ENCODE results near the gene ANKRD24. TPM values are rescaled to one million over a fixed set of nuclear protein-coding genes. Genes with fewer than 3 reads are reported as not detected.

The ANKRD24 gene
- polyA plus RNA-seq, 3 donors = 0.07 to 0.79 TPM; not detected in 1

GRCh38 chr19:4151623-4152022, 30.9 kb upstream of the ANKRD24 start:
- Mint-ChIP-seq H3K36me3 (no peaks in the 10 kb centered on the region), H3K9me3 (peaks cover 0 to 2% (median 0%) of the 10 kb centered on the region in 7 donors), H3K27me3 (ENCODE audit: low read depth in 3 of 3) (peaks cover 7 to 29% (median 8%) of the 10 kb centered on the region in 3 donors), H3K4me3 (no peak overlapping the region), H3K4me1 (peaks cover 3% of the 10 kb centered on the region), H3K27ac (no peak overlapping the region)
- no peak overlapping the region for H3K4me2 ChIP-seq (replicated peaks; ENCODE audit: extremely low read depth, low read length, poor library complexity, severe bottlenecking)
- no peaks in the 10 kb centered on the region for H3K79me2 ChIP-seq (ENCODE audit: insufficient read depth, low read length)
- H3K27me3 ChIP-seq (ENCODE audit: control insufficient read depth in 2 of 2, insufficient read depth in 2 of 2, low read length in 2 of 2) = no peaks in the 10 kb centered on the region
- H3K27ac ChIP-seq (ENCODE audit: low read depth in 1 of 2, low read length in 2 of 2) = no peak overlapping the region
- H3K9me3 ChIP-seq (replicated peaks in 1 of 2; ENCODE audit: control insufficient read depth in 1 of 2, insufficient read depth in 1 of 2, low read length in 2 of 2) = no peaks in the 10 kb centered on the region
- no peaks in the 10 kb centered on the region for H3K36me3 ChIP-seq (replicated peaks in 1 of 2; ENCODE audit: control insufficient read depth in 1 of 2, insufficient read depth in 2 of 2, low read length in 2 of 2)
- H3K4me1 ChIP-seq (ENCODE audit: control insufficient read depth in 1 of 2, insufficient read depth in 2 of 2, low read length in 2 of 2) = no peaks in the 10 kb centered on the region
- TF ChIP-seq, protein P1, sequence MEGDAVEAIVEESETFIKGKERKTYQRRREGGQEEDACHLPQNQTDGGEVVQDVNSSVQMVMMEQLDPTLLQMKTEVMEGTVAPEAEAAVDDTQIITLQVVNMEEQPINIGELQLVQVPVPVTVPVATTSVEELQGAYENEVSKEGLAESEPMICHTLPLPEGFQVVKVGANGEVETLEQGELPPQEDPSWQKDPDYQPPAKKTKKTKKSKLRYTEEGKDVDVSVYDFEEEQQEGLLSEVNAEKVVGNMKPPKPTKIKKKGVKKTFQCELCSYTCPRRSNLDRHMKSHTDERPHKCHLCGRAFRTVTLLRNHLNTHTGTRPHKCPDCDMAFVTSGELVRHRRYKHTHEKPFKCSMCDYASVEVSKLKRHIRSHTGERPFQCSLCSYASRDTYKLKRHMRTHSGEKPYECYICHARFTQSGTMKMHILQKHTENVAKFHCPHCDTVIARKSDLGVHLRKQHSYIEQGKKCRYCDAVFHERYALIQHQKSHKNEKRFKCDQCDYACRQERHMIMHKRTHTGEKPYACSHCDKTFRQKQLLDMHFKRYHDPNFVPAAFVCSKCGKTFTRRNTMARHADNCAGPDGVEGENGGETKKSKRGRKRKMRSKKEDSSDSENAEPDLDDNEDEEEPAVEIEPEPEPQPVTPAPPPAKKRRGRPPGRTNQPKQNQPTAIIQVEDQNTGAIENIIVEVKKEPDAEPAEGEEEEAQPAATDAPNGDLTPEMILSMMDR (IDR thresholded peaks at IDR 0.05) = no peak
- no peaks in the 10 kb centered on the region for H4K20me1 ChIP-seq (ENCODE audit: insufficient read depth, low read length)
- no peak overlapping the region for H2AFZ ChIP-seq (ENCODE audit: insufficient read depth, low read depth, low read length, poor library complexity, severe bottlenecking)
- DNase-seq = no peak
- intact Hi-C loops (cut with micrococcal nuclease) = no loop called here
- 53% methylated on average over 4 of the region's 6 CpGs for WGBS (ENCODE audit: insufficient coverage)
- H3K4me3 ChIP-seq (replicated peaks in 1 of 3; ENCODE audit: low read depth in 2 of 3, low read length in 3 of 3) = no peak overlapping the region
- no peak overlapping the region for H3K9ac ChIP-seq (ENCODE audit: insufficient read depth, low read length, poor library complexity, severe bottlenecking)

DNA sequence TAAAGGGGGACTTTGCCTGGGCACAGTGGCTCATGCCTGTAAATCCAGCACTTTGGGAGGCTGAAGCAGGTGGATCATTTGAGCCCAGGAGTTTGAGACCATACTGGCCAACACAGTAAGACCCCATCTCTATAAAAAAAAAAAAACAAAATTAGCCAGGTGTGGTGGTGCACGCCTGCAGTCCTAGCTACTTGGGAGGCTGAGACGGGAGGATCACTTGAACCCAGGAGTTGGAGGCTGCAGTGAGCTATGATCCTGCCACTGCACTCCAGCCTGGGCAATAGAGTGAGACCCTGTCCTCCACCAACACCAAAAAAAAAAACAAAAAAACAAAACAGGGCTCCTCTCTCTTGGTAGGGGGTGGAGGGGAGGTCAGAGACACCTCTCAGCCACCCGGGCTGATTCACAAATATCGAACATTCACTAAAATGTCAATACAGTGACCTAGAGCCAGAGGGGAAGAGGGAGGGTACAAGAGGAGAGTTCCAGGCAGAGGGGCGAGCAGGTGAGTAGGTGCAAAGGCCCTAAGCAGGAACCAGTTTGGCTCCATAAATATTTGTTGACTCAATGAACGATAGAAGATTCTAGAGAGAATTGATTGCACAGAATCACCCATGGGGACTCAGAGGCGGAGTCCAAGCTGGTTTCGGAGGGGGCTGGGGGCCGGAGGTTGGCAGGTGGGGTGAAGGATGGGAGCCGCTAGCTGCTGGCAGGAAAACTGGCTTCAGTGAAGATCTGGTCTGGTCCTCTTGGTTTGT, 30.1 kb upstream of the ANKRD24 start:
- Histone ChIP-seq H3K27ac (ENCODE audit: low read depth in 1 of 2, low read length in 2 of 2) (no peak overlapping the region), H3K9me3 (replicated peaks in 1 of 2; ENCODE audit: control insufficient read depth in 1 of 2, insufficient read depth in 1 of 2, low read length in 2 of 2) (no peaks in the 10 kb centered on the region), H2AFZ (ENCODE audit: insufficient read depth, low read depth, low read length, poor library complexity, severe bottlenecking) (no peak overlapping the region), H3K9ac (ENCODE audit: insufficient read depth, low read length, poor library complexity, severe bottlenecking) (no peak overlapping the region), H3K36me3 (replicated peaks in 1 of 2; ENCODE audit: control insufficient read depth in 1 of 2, insufficient read depth in 2 of 2, low read length in 2 of 2) (no peaks in the 10 kb centered on the region), H3K4me1 (ENCODE audit: control insufficient read depth in 1 of 2, insufficient read depth in 2 of 2, low read length in 2 of 2) (no peaks in the 10 kb centered on the region), H3K4me2 (replicated peaks; ENCODE audit: extremely low read depth, low read length, poor library complexity, severe bottlenecking) (no peak overlapping the region), H4K20me1 (ENCODE audit: insufficient read depth, low read length) (no peaks in the 10 kb centered on the region), H3K27me3 (ENCODE audit: control insufficient read depth in 2 of 2, insufficient read depth in 2 of 2, low read length in 2 of 2) (no peaks in the 10 kb centered on the region), H3K4me3 (replicated peaks in 1 of 3; ENCODE audit: low read depth in 2 of 3, low read length in 3 of 3) (no peak overlapping the region), H3K79me2 (ENCODE audit: insufficient read depth, low read length) (no peaks in the 10 kb centered on the region)
- TF ChIP-seq, protein P1 (IDR thresholded peaks at IDR 0.05) = no peak
- Mint-ChIP-seq H3K27ac (no peak overlapping the region), H3K27me3 (ENCODE audit: low read depth in 3 of 3) (peaks cover 4 to 28% (median 7%) of the 10 kb centered on the region in 3 donors), H3K4me1 (peaks cover 3% of the 10 kb centered on the region), H3K9me3 (peaks cover 0 to 2% (median 0%) of the 10 kb centered on the region in 7 donors), H3K4me3 (no peak overlapping the region), H3K36me3 (no peaks in the 10 kb centered on the region)
- DNase-seq = no peak
- intact Hi-C loops (cut with micrococcal nuclease) = no loop called here
- WGBS (ENCODE audit: insufficient coverage) = 86% methylated on average over 6 of the region's 10 CpGs

Data from CD14-positive monocyte (primary cell).